DND-41 (cell line): ENCODE measurements around the gene CSF2.
"Not testable (repeated sequence)": the region's sequence is repeated elsewhere in the genome, so short reads cannot be mapped to it uniquely, and the experiment has no call there.

Experiments
- ATAC-seq: fragments of 200-7000 bp; cut with Tn5 transposase; 3 replicates; pipeline ENCODE4 v1.9.1; 2021; ENCODE audit warnings: low read depth; ENCODE audit not compliant: insufficient read depth
- DNase-seq: peaks from one replicate; pipeline ENCODE4 v3.0.0-alpha.2; 2020
- H2AFZ ChIP-seq: 2 replicates; pipeline ENCODE4 v1.6.0; 2012; ENCODE audit warnings: low read depth, low read length
- H3K27ac ChIP-seq: 2 replicates; pipeline ENCODE4 v1.5.1; 2012; ENCODE audit warnings: low read length, inconsistent platforms
- H3K27me3 ChIP-seq: fragments of 200-600 bp; sonication (generic); 2 replicates; pipeline ENCODE4 v1.6.0; 2012; ENCODE audit warnings: low read length, mild to moderate bottlenecking, inconsistent platforms; ENCODE audit not compliant: insufficient read depth, poor library complexity
- H3K36me3 ChIP-seq: 2 replicates; pipeline ENCODE4 v1.5.1; 2012; ENCODE audit warnings: low read length, inconsistent platforms; ENCODE audit not compliant: insufficient read depth
- H3K4me1 ChIP-seq: 2 replicates; pipeline ENCODE4 v1.5.1; 2012; ENCODE audit warnings: mild to moderate bottlenecking, low read length; ENCODE audit not compliant: insufficient read depth
- H3K4me2 ChIP-seq: 2 replicates; pipeline ENCODE4 v1.6.0; 2012; ENCODE audit warnings: mild to moderate bottlenecking, moderate library complexity, low read length, inconsistent platforms; ENCODE audit not compliant: insufficient read depth
- H3K4me3 ChIP-seq, 2 experiments: fragments of 200-600 bp in 1 of 2; shearing (Covaris generic) in 1 of 2; 2 replicates each; pipeline ENCODE4 v1.5.1; 2012 to 2016; ENCODE audit warnings: inconsistent platforms in 2 of 2, low read length in 2 of 2, mild to moderate bottlenecking in 2 of 2, low read depth in 1 of 2, moderate library complexity in 1 of 2
- H3K79me2 ChIP-seq: 2 replicates; pipeline ENCODE4 v1.6.0; 2012; ENCODE audit warnings: low read length, inconsistent platforms; ENCODE audit not compliant: insufficient read depth
- H3K9ac ChIP-seq: 2 replicates; pipeline ENCODE4 v1.6.0; 2012; ENCODE audit warnings: low read depth, mild to moderate bottlenecking, inconsistent platforms, low read length, moderate library complexity
- H3K9me3 ChIP-seq: 2 replicates; pipeline ENCODE4 v1.5.1; 2012; ENCODE audit warnings: low read length, moderate library complexity, mild to moderate bottlenecking, inconsistent platforms; ENCODE audit not compliant: insufficient read depth, severe bottlenecking
- H4K20me1 ChIP-seq: 2 replicates; pipeline ENCODE4 v1.6.0; 2012; ENCODE audit warnings: low read length; ENCODE audit not compliant: insufficient read depth
- EZH2 ChIP-seq: IDR thresholded peaks from 3 replicates; pipeline ENCODE4 v1.6.1; 2012; ENCODE audit warnings: borderline replicate concordance, low read depth, mild to moderate bottlenecking, moderate library complexity, low read length, inconsistent platforms; ENCODE audit not compliant: severe bottlenecking
- TF ChIP-seq, protein P1 (sequence below): IDR thresholded peaks from 2 replicates; pipeline ENCODE4 v1.5.1; 2012; ENCODE audit warnings: borderline replicate concordance, low read length, moderate library complexity, mild to moderate bottlenecking; ENCODE audit not compliant: poor library complexity, severe bottlenecking; ENCODE audit errors: extremely low read depth

Gene CSF2

DNA sequence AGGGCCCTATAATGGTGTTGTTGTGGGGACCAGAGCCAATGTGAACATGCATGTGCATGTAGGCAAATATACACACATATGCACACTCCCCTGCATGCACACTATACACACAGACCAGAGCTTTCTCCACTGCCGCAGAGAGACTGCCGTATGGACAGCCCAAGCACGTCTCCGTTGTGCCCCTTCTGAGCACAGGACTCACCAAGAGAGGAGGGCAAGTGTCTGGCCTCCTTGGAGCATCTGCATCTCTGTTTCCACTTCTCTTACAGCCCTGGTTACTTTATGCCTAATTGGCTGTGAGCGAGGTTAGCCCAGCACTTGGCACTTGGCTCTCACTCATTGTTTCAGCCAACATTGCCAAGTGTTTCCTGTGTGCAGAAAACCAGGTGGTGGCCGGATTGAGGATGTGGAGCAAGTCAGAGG lies 30.4 kb downstream of the CSF2 start:
- Histone ChIP-seq H2AFZ (no peak overlapping the region), H3K27ac (no peak overlapping the region), H3K36me3 (no peaks in the 10 kb centered on the region), H3K27me3 (peaks cover 32% of the 10 kb centered on the region), H3K4me3 (no peak overlapping the region), H3K4me2 (no peak overlapping the region), H3K4me1 (peaks cover 11% of the 10 kb centered on the region), H3K9ac (no peak overlapping the region), H4K20me1 (peaks cover 31% of the 10 kb centered on the region), H3K79me2 (no peaks in the 10 kb centered on the region), H3K9me3 (no peaks in the 10 kb centered on the region)
- no peak for DNase-seq
- peak; percentile 56; the same call in 2 of the 3 replicates for ATAC-seq
- TF ChIP-seq, protein P1, sequence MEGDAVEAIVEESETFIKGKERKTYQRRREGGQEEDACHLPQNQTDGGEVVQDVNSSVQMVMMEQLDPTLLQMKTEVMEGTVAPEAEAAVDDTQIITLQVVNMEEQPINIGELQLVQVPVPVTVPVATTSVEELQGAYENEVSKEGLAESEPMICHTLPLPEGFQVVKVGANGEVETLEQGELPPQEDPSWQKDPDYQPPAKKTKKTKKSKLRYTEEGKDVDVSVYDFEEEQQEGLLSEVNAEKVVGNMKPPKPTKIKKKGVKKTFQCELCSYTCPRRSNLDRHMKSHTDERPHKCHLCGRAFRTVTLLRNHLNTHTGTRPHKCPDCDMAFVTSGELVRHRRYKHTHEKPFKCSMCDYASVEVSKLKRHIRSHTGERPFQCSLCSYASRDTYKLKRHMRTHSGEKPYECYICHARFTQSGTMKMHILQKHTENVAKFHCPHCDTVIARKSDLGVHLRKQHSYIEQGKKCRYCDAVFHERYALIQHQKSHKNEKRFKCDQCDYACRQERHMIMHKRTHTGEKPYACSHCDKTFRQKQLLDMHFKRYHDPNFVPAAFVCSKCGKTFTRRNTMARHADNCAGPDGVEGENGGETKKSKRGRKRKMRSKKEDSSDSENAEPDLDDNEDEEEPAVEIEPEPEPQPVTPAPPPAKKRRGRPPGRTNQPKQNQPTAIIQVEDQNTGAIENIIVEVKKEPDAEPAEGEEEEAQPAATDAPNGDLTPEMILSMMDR = peak; percentile 4
- no peak for TF ChIP-seq EZH2

DNA sequence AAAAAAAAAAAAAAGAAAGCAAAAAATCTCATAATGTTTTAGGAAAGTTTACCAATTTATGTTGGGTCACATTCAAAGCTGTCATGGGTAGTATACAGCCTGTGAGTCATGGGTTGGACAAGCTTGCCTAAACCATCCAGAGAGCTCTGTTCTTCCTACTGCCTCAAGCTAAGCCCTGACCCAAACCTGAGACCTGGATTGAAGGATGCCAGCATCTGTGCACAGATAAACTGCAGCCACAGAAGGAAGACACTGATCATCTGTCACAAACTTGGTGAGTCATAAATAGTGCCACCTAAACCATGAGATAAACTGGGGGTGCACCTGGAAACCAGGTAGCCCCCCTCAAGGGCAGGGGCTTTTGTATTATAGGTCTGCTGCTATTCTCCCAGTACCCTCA lies 31.0 kb downstream of the CSF2 start:
- Histone ChIP-seq H3K9me3 (no peaks in the 10 kb centered on the region), H3K4me2 (no peak overlapping the region), H3K4me1 (peaks cover 11% of the 10 kb centered on the region), H3K9ac (no peak overlapping the region), H3K36me3 (no peaks in the 10 kb centered on the region), H3K27me3 (peaks cover 26% of the 10 kb centered on the region), H3K27ac (no peak overlapping the region), H4K20me1 (peaks cover 31% of the 10 kb centered on the region), H2AFZ (no peak overlapping the region), H3K4me3 (no peak overlapping the region), H3K79me2 (no peaks in the 10 kb centered on the region)
- no peak for ATAC-seq
- TF ChIP-seq, protein P1 = no peak
- no peak for DNase-seq

DNA sequence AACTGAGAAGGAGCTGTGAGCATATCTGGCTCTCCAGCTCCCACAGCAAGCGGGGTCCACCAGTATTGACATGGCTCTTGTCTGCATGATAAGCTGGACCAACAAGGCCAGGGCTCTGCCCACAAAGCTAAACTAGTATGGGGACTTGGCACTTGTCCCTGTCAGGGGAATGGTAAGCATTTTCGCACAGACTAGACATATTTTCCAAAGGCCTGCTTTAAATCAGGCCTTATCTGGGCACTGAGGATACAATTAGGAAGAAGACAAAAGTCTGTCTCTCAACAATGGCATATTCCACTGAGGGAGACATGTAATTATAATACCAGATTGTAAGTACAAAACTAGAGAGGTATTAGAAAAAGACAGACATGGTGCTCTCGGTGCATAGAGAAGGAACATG lies 32.1 kb downstream of the CSF2 start:
- TF ChIP-seq EZH2 = no peak
- TF ChIP-seq, protein P1 = no peak
- DNase-seq (no peak), ATAC-seq (no peak)
- no peak overlapping the region for H2AFZ ChIP-seq
- no peak overlapping the region for H3K27ac ChIP-seq
- H3K79me2 ChIP-seq = no peaks in the 10 kb centered on the region
- peaks cover 15% of the 10 kb centered on the region for H3K27me3 ChIP-seq
- no peaks in the 10 kb centered on the region for H3K36me3 ChIP-seq
- no peak overlapping the region for H3K9ac ChIP-seq
- no peak overlapping the region for H3K4me2 ChIP-seq
- peaks cover 21% of the 10 kb centered on the region for H4K20me1 ChIP-seq
- peaks cover 11% of the 10 kb centered on the region for H3K4me1 ChIP-seq
- no peaks in the 10 kb centered on the region for H3K9me3 ChIP-seq
- H3K4me3 ChIP-seq = no peak overlapping the region

GRCh38 chr5:132108495-132108894 lies 34.9 kb downstream of the CSF2 start:
- H3K27ac ChIP-seq, H3K4me3 ChIP-seq, H2AFZ ChIP-seq, ATAC-seq, H3K36me3 ChIP-seq, H3K4me1 ChIP-seq, H3K79me2 ChIP-seq, H3K9ac ChIP-seq, H3K9me3 ChIP-seq, H4K20me1 ChIP-seq, DNase-seq, H3K4me2 ChIP-seq, H3K27me3 ChIP-seq: not testable (repeated sequence)

GRCh38 chr5:132108957-132109356 lies 35.4 kb downstream of the CSF2 start:
- H3K4me2 ChIP-seq, H3K4me1 ChIP-seq, H3K4me3 ChIP-seq, H3K9me3 ChIP-seq, H3K36me3 ChIP-seq, H3K27me3 ChIP-seq, H4K20me1 ChIP-seq, H3K79me2 ChIP-seq, DNase-seq, ATAC-seq, H2AFZ ChIP-seq, H3K9ac ChIP-seq, H3K27ac ChIP-seq: not testable (repeated sequence)
